Psoas muscle (tissue), 8 donors: ENCODE measurements around the gene RAI14. TPM values are rescaled to one million over a fixed set of nuclear protein-coding genes. Genes with fewer than 3 reads are reported as not detected.
A peak's percentile ranks its signal among the peaks of the same experiment; 100 is the strongest.
"Not testable (repeated sequence)": the region's sequence is repeated elsewhere in the genome, so short reads cannot be mapped to it uniquely, and the experiment has no call there.

ENCODE experiments used
- ATAC-seq, 4 donors: fragments of 200-7000 bp; cut with Tn5 transposase; one replicate each; pipeline ENCODE4 v1.9.1; 2020; ENCODE audit warnings: moderate library complexity in 3 of 4, mild to moderate bottlenecking in 2 of 4
- DNase-seq, 2 donors: peaks; one replicate each; pipeline ENCODE4 v3.0.0-alpha.2; 2020
- H3K27ac ChIP-seq: fragments of 200-600 bp; one replicate; pipeline ENCODE4 v1.8.0; 2022
- H3K27me3 ChIP-seq, 3 donors: fragments of 200-600 bp in 1 of 3; one replicate each; pipeline versions ENCODE4 v1.6.1 to v1.8.0; 2013 to 2022; ENCODE audit warnings: low read length in 2 of 3, mild to moderate bottlenecking in 2 of 3, moderate library complexity in 1 of 3; ENCODE audit not compliant: insufficient read depth in 3 of 3
- H3K36me3 ChIP-seq, 2 donors: fragments of 200-600 bp in 1 of 2; one replicate each; pipeline versions ENCODE4 v1.6.1 to v1.8.0; 2013 to 2022; ENCODE audit warnings: low read depth in 1 of 2, mild to moderate bottlenecking in 1 of 2, moderate library complexity in 1 of 2; ENCODE audit not compliant: insufficient read depth in 1 of 2
- H3K4me1 ChIP-seq: fragments of 200-600 bp; one replicate; pipeline ENCODE4 v1.8.0; 2022
- H3K4me3 ChIP-seq: fragments of 200-600 bp; one replicate; pipeline ENCODE4 v1.8.0; 2022; ENCODE audit warnings: mild to moderate bottlenecking
- H3K9me3 ChIP-seq: fragments of 200-600 bp; one replicate; pipeline ENCODE4 v1.8.0; 2022
- CTCF ChIP-seq: fragments of 200-600 bp; IDR thresholded peaks from one replicate; pipeline ENCODE4 v1.8.0; 2022; ENCODE audit warnings: antibody characterized with exemption
- WGBS, 3 donors: extraction: QIAGEN DNeasy Blood & Tissue Kit; methylation state at CpG; one replicate each; pipeline versions ENCODE4 v1.1.6 to v1.1.7; 2013; 5-methylcytosine and 5-hydroxymethylcytosine counted together
- intact Hi-C, 2 donors: fragments of 100-400 bp; cut with DNase I; formaldehyde crosslinking; loops; one replicate each; pipeline versions ENCODE4 v1.11.0 to v1.14.2; 2022
- polyA plus RNA-seq, 3 donors: library from polyadenylated mRNA; stranded (reverse); fragments of 200-250 nt; gene quantifications; one replicate each; pipeline ENCODE4 v1.2.3, GENCODE V29; 2013
- total RNA-seq, 4 donors: library from RNA; stranded (reverse); fragmentation: NEBNext Ultra II Directional in 2 of 4; extraction: Animal tissue kit (Norgen Biotek cat#: 25700) in 2 of 4; gene quantifications; one replicate each; pipeline versions ENCODE4 v1.2.1 to v1.2.4, GENCODE V29; 2021 to 2023
- donor health status: healthy with polysubstance abuse.
- donor health status: DM: no; HTN: no; CAD: no; lungs with moderate emphysema.
- donor health status: Bipolar disorder and iron deficiency.
- donor health status: healthy.
- donor health status: DM: yes; HTN: yes; CAD: no.
- donor health status: DM: no; HTN: no; CAD: no.
- donor health status: DM: no; HTN: no; CAD: no.
- donor health status: DM: yes; HTN: yes; CAD: no.

The RAI14 gene
- total and polyA plus RNA-seq, 7 donors, result 0.69 to 4.3 (median 2.1) TPM

DNA sequence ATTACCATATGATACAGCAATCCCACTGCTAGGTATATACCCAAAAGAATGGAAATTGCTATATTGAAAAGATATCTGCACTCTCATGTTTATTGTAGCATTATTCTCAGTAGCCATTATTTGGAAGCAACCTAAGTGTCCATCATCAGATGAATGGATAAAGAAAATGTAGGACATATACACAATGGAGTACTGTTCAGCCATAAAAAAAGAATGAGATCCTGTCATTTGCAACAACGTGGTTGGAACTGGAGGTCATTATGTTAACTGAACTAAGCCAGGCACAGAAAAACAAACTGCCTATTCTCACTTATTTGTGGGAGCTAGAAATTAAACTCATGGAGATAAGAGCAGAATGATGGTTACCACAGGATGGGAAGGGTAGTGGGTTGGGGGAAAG, 119.8 kb downstream of the RAI14 start:
- intact Hi-C loops, result no loop called here
- ATAC-seq (no peak), DNase-seq (no peak)
- H3K4me1 ChIP-seq, result no peaks in the 10 kb centered on the region
- no peaks in the 10 kb centered on the region for H3K9me3 ChIP-seq
- no peak overlapping the region for H3K27ac ChIP-seq
- H3K4me3 ChIP-seq, result no peak overlapping the region
- H3K36me3 ChIP-seq, result no peaks in the 10 kb centered on the region
- TF ChIP-seq CTCF, result no peak
- 60 to 68% (median 63%) methylated on average over 1 of the region's 1 CpG for WGBS, 3 donors
- no peaks in the 10 kb centered on the region for H3K27me3 ChIP-seq

GRCh38 chr5:34778091-34778850, 122.1 kb downstream of the RAI14 start:
- DNase-seq, result no peak
- Histone ChIP-seq H3K27ac (no peak overlapping the region), H3K4me1 (no peaks in the 10 kb centered on the region), H3K27me3 (no peaks in the 10 kb centered on the region), H3K9me3 (peaks cover 4% of the 10 kb centered on the region), H3K36me3 (no peaks in the 10 kb centered on the region), H3K4me3 (no peak overlapping the region)
- intact Hi-C loops, result no loop called here
- 92 to 95% (median 92%) methylated on average over 8 of the region's 8 CpGs for WGBS, 3 donors
- TF ChIP-seq CTCF, result no peak
- ATAC-seq, result no peak

GRCh38 chr5:34783892-34784291, 127.8 kb downstream of the RAI14 start:
- H3K4me3 ChIP-seq, H3K4me1 ChIP-seq, H3K27ac ChIP-seq, DNase-seq, ATAC-seq, H3K36me3 ChIP-seq, intact Hi-C loops, H3K9me3 ChIP-seq, H3K27me3 ChIP-seq: not testable (repeated sequence)
- 42 to 60% (median 54%) methylated on average over 4 of the region's 4 CpGs for WGBS, 3 donors

- H3K27ac ChIP-seq, result no peak overlapping the region
- 88 to 97% (median 89%) methylated on average over 6 of the region's 6 CpGs for WGBS, 3 donors
- intact Hi-C loops, result no loop called here
- no peak for TF ChIP-seq CTCF
- H3K36me3 ChIP-seq, result no peaks in the 10 kb centered on the region
- no peaks in the 10 kb centered on the region for H3K27me3 ChIP-seq
- ATAC-seq (no peak), DNase-seq (no peak)
- no peak overlapping the region for H3K4me3 ChIP-seq
- H3K4me1 ChIP-seq, result no peaks in the 10 kb centered on the region
- peaks cover 4% of the 10 kb centered on the region for H3K9me3 ChIP-seq
These were observed 130.9 kb downstream of the RAI14 start for GRCh38 chr5:34787035-34787434.

- DNase-seq, result peak in 1 of 2 donors; percentile 17
- Histone ChIP-seq H3K4me3 (no peak overlapping the region), H3K4me1 (no peaks in the 10 kb centered on the region), H3K9me3 (peaks cover 4% of the 10 kb centered on the region), H3K27ac (no peak overlapping the region), H3K36me3 (no peaks in the 10 kb centered on the region), H3K27me3 (no peaks in the 10 kb centered on the region)
- intact Hi-C loops, result no loop called here
- no peak for TF ChIP-seq CTCF
- peak in 1 of 4 donors; percentile 40 for ATAC-seq
- 15 to 37% (median 17%) methylated on average over 5 of the region's 5 CpGs for WGBS, 3 donors
These were observed 132.9 kb downstream of the RAI14 start for GRCh38 chr5:34789021-34789531.
